Thyroid gland (tissue), 4 donors: Measurements from ENCODE around the gene SPAG5.

Experiments used
- POLR2A ChIP-seq, 2 donors: fragments of 450-650 bp; IDR thresholded peaks; one replicate each; pipeline ENCODE4 v1.6.1; 2017; ENCODE audit warnings: antibody characterized with exemption in 2 of 2, mild to moderate bottlenecking in 2 of 2, moderate library complexity in 1 of 2
- TF ChIP-seq, protein P1 (sequence below), 6 experiments: fragments of 200-600 bp in 3 of 6; fragments of 450-650 bp in 3 of 6; sonication (generic) in 3 of 6; IDR thresholded peaks; one replicate each; pipeline ENCODE4 v1.5.1; 2016 to 2019; ENCODE audit warnings: antibody characterized with exemption in 6 of 6, mild to moderate bottlenecking in 2 of 6, inconsistent platforms in 1 of 6, moderate library complexity in 1 of 6

DNA sequence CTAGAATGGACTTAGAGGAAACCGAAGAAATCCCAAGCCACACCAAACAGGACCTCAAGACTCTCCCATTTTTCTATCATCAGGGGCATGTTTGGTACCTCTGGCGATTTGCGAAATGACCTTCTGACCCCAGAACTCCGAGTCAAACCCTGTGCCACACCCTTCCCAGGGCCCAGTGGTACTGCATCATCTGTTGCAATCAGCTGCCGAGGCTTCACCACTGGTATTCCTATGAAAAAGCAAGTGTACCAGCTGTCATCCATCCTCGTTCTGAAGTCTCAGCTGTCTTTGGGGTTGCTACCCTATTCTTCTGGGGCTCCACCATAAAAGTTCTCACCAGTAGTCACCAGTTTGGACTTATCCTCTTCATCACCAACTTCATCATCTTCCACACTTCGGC lies 17.5 kb upstream of the SPAG5 start:
- no peak for TF ChIP-seq POLR2A (IDR thresholded peaks at IDR 0.05)
- TF ChIP-seq, protein P1, sequence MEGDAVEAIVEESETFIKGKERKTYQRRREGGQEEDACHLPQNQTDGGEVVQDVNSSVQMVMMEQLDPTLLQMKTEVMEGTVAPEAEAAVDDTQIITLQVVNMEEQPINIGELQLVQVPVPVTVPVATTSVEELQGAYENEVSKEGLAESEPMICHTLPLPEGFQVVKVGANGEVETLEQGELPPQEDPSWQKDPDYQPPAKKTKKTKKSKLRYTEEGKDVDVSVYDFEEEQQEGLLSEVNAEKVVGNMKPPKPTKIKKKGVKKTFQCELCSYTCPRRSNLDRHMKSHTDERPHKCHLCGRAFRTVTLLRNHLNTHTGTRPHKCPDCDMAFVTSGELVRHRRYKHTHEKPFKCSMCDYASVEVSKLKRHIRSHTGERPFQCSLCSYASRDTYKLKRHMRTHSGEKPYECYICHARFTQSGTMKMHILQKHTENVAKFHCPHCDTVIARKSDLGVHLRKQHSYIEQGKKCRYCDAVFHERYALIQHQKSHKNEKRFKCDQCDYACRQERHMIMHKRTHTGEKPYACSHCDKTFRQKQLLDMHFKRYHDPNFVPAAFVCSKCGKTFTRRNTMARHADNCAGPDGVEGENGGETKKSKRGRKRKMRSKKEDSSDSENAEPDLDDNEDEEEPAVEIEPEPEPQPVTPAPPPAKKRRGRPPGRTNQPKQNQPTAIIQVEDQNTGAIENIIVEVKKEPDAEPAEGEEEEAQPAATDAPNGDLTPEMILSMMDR (IDR thresholded peaks at IDR 0.05) = no peak
